Panc1 (cell line): ENCODE results near the gene DNAJA3. TPM values are rescaled to one million over a fixed set of nuclear protein-coding genes. Genes with fewer than 3 reads are reported as not detected.

Experiments used
- ATAC-seq: fragments of 200-7000 bp; cut with Tn5 transposase; 2 replicates; pipeline ENCODE4 v1.9.1; 2020; ENCODE audit warnings: mild to moderate bottlenecking, moderate library complexity
- BruUV-seq: library from RNA; stranded (reverse); fragments of 400-500 nt; replicated peaks from 2 replicates; lab custom pipeline; 2021; lab: Mats Ljungman, UMichigan
- CTCF ChIA-PET: fragments of 300-600 bp; sonication (Branson Sonifier 250); formaldehyde crosslinking; loops from one replicate; lab custom pipeline; 2022; ENCODE audit warnings: antibody characterized with exemption; lab: Charles Lee
- POLR2A ChIA-PET: fragments of 300-600 bp; sonication (Branson Sonifier 250); formaldehyde crosslinking; loops from one replicate; lab custom pipeline; 2022; ENCODE audit warnings: antibody characterized with exemption; lab: Charles Lee
- DNase-seq: peaks from one replicate; pipeline ENCODE4 v3.0.0-alpha.2; 2010; ENCODE audit warnings: low read depth, low spot score
- H3K27ac ChIP-seq: 2 replicates; pipeline ENCODE4 v1.5.1; 2011; ENCODE audit warnings: mild to moderate bottlenecking, low read length, inconsistent platforms
- H3K27me3 ChIP-seq: fragments of 200-500 bp; sonication (Bioruptor generic); 2 replicates; pipeline ENCODE4 v1.6.0; 2014; ENCODE audit warnings: low read length, inconsistent platforms; ENCODE audit not compliant: control insufficient read depth, insufficient read depth
- H3K36me3 ChIP-seq: fragments of 200-500 bp; sonication (Bioruptor generic); 2 replicates; pipeline ENCODE4 v1.5.1; 2014; ENCODE audit warnings: inconsistent platforms, mild to moderate bottlenecking, low read length, moderate library complexity; ENCODE audit not compliant: control insufficient read depth, insufficient read depth
- H3K4me1 ChIP-seq: 2 replicates; pipeline ENCODE4 v1.5.1; 2011; ENCODE audit warnings: inconsistent platforms, mild to moderate bottlenecking, low read length, moderate library complexity; ENCODE audit not compliant: control insufficient read depth, insufficient read depth
- H3K4me3 ChIP-seq, 2 experiments: 2 replicates each; pipeline ENCODE4 v1.5.1; 2011 to 2012; ENCODE audit warnings: low read depth in 2 of 2, low read length in 2 of 2, mild to moderate bottlenecking in 2 of 2, inconsistent platforms in 1 of 2, moderate library complexity in 1 of 2
- H3K9me3 ChIP-seq: fragments of 200-500 bp; sonication (Bioruptor generic); 2 replicates; pipeline ENCODE4 v1.5.1; 2014; ENCODE audit warnings: low read depth, mild to moderate bottlenecking, inconsistent platforms, low read length, moderate library complexity; ENCODE audit not compliant: control insufficient read depth, insufficient read depth
- CTCF ChIP-seq: fragments of 450-650 bp; IDR thresholded peaks from 2 replicates; pipeline ENCODE4 v1.5.1; 2017; ENCODE audit warnings: mild to moderate bottlenecking
- POLR2AphosphoS5 ChIP-seq: IDR thresholded peaks from 2 replicates; pipeline ENCODE4 v1.6.1; 2012; ENCODE audit warnings: mild to moderate bottlenecking, low read depth, low read length, moderate library complexity
- REST ChIP-seq, 2 experiments: IDR thresholded peaks; 2 replicates each; pipeline ENCODE4 v1.6.1; 2011 to 2012; ENCODE audit warnings: low read depth in 2 of 2, control low read depth in 1 of 2, low read length in 1 of 2, mild to moderate bottlenecking in 1 of 2, moderate library complexity in 1 of 2; ENCODE audit not compliant: insufficient read depth in 1 of 2
- SIN3A ChIP-seq: IDR thresholded peaks from 2 replicates; pipeline ENCODE4 v1.6.1; 2012; ENCODE audit warnings: low read depth, mild to moderate bottlenecking, low read length, moderate library complexity, borderline replicate concordance; ENCODE audit not compliant: insufficient read depth
- TCF7L2 ChIP-seq: IDR thresholded peaks from 2 replicates; pipeline ENCODE4 v1.6.1; 2011; ENCODE audit warnings: mild to moderate bottlenecking, low read depth, low read length, inconsistent platforms
- in situ Hi-C: cut with HindIII; loops from 2 replicates; pipeline ENCODE4 v1.10.0; 2016; ENCODE audit warnings: low sequenced_read_pairs, low pct_unique_long_range_greater_than_20kb
- intact Hi-C: fragments of 100-400 bp; cut with micrococcal nuclease; formaldehyde crosslinking; loops from one replicate; pipeline ENCODE4 v1.10.0; 2022; ENCODE audit not compliant: unreplicated experiment
- total RNA-seq: library from RNA; stranded (reverse); gene quantifications from one replicate; pipeline ENCODE4 v1.2.1, GENCODE V29; 2021; ENCODE audit not compliant: unreplicated experiment

Gene DNAJA3
- total RNA-seq, 1 experiment from 2014 or later: 68.7 TPM

GRCh38 chr16:4498546-4499195 lies 73.0 kb downstream of the DNAJA3 start:
- in situ Hi-C loops (no loop called here), intact Hi-C loops (no loop called here)
- TF ChIP-seq TCF7L2 (no peak), REST (IDR thresholded peaks at IDR 0.05; ENCODE audit: insufficient read depth in 1 of 2, low read depth in 2 of 2, low read length in 1 of 2) (no peak), SIN3A (no peak)
- CTCF ChIA-PET: no interaction called here
- Histone ChIP-seq H3K4me1 (peaks cover 30% of the 10 kb centered on the region), H3K4me3 (no peak overlapping the region), H3K27me3 (no peaks in the 10 kb centered on the region), H3K36me3 (no peaks in the 10 kb centered on the region), H3K9me3 (no peaks in the 10 kb centered on the region), H3K27ac (no peak overlapping the region)
- ATAC-seq: no peak
- BruUV-seq: no TSS peak
- DNase-seq: no peak
- POLR2A ChIA-PET: no interaction called here

- H3K27ac ChIP-seq: no peak overlapping the region
These were observed 73.5 kb downstream of the DNAJA3 start for GRCh38 chr16:4499196-4499555.

More at GRCh38 chr16:4499196-4499555, 73.5 kb downstream of the DNAJA3 start:
- Histone ChIP-seq H3K4me1 (peaks cover 30% of the 10 kb centered on the region), H3K4me3 (no peak overlapping the region), H3K9me3 (no peaks in the 10 kb centered on the region), H3K27me3 (no peaks in the 10 kb centered on the region), H3K36me3 (no peaks in the 10 kb centered on the region)
- BruUV-seq: no TSS peak
- ChIA-PET CTCF (no interaction called here), POLR2A (no interaction called here)
- in situ Hi-C loops: no loop called here
- no peak for TF ChIP-seq TCF7L2
- TF ChIP-seq CTCF: no peak
- TF ChIP-seq POLR2AphosphoS5: no peak
- no peak for TF ChIP-seq REST (IDR thresholded peaks at IDR 0.05; ENCODE audit: insufficient read depth in 1 of 2, low read depth in 2 of 2, low read length in 1 of 2)
- no peak for TF ChIP-seq SIN3A
- ATAC-seq (no peak), DNase-seq (no peak)
- intact Hi-C loops: no loop called here
